ENCODE measurements around the gene E2F2. TPM values are rescaled to one million over a fixed set of nuclear protein-coding genes. Genes with fewer than 3 reads are reported as not detected.

Gene E2F2
- 10 to 100 TPM in 2 of 7 donors, 1 to 10 TPM in 5; 3.4 to 18.9 (median 8.4) TPM for total RNA-seq
- 1 to 10 TPM in 2 of 3 donors, under 1 TPM in 1; 0.89 to 2.3 (median 1.5) TPM for polyA plus RNA-seq
- long read RNA-seq, donor 1, full-length matches to known transcripts: 2 of 2 reads
- long read RNA-seq, donor 1, partial matches to known transcripts: 0 of 2 reads
- long read RNA-seq, donor 1, other reads (novel, unspliced or antisense): 0 of 2 reads
- long read RNA-seq, donor 2: 0 reads

GRCh38 chr1:23530747-23531561 is at the start of gene E2F2:
TSS of gene E2F2 (minus strand) at chr1:23531233. CDS start at chr1:23530793, 440 bp downstream.
- intact Hi-C loops (cut with DNase I; ENCODE audit: low total_unique reads): no loop called here
- DNase-seq: peak; percentile 95
- Histone ChIP-seq H3K27ac (peak within 1 kb of the TSS in 6 of 8 donors; percentile 75 to 92 (median 86)), H3K4me1 (peaks cover 31 to 93% (median 81%) of the 10 kb centered on the region in 6 donors), H3K9me3 (no peaks in the 10 kb centered on the region), H3K36me3 (no peaks in the 10 kb centered on the region), H3K27me3 (replicated peaks in 1 of 7) (peaks cover 0 to 31% (median 0%) of the 10 kb centered on the region in 7 donors), H3K4me3 (peak within 1 kb of the TSS; percentile 31 to 84 (median 60))
- TF ChIP-seq POLR2AphosphoS5 (IDR thresholded peaks at IDR 0.05) (peak; percentile 74 to 88 (median 83)), POLR2A (IDR thresholded peaks at IDR 0.05) (no peak), CTCF (IDR thresholded peaks at IDR 0.05 in 8 of 11, conservative IDR thresholded peaks at IDR 0.05 in 3 of 11) (peak in 1 of 11 experiments; percentile 19)
- 0 to 1% (median 1%) methylated on average over 59 to 85 of the region's 85 CpGs for WGBS, 5 donors

- Histone ChIP-seq H3K27me3 (replicated peaks in 1 of 7) (no peaks in the 10 kb centered on the region), H3K36me3 (no peaks in the 10 kb centered on the region), H3K4me3 (no peak overlapping the region), H3K4me1 (peaks cover 13 to 88% (median 50%) of the 10 kb centered on the region in 6 donors), H3K9me3 (no peaks in the 10 kb centered on the region), H3K27ac (peak overlapping the region in 6 of 8 donors; percentile 71 to 87 (median 80))
- peak; percentile 45 for DNase-seq
- TF ChIP-seq POLR2AphosphoS5 (IDR thresholded peaks at IDR 0.05): no peak
- TF ChIP-seq POLR2A (IDR thresholded peaks at IDR 0.05): no peak
- TF ChIP-seq CTCF (IDR thresholded peaks at IDR 0.05 in 8 of 11, conservative IDR thresholded peaks at IDR 0.05 in 3 of 11): no peak
- WGBS, 5 donors: 76 to 95% (median 87%) methylated on average over 6 of the region's 6 CpGs
- intact Hi-C loops (cut with DNase I; ENCODE audit: low total_unique reads): no loop called here
These were observed 47.9 kb upstream of the E2F2 start for GRCh38 chr1:23578997-23579363.

GRCh38 chr1:23578311-23578996 is 47.4 kb upstream of the E2F2 start:
- TF ChIP-seq POLR2AphosphoS5 (IDR thresholded peaks at IDR 0.05) (peak in 1 of 3 donors; percentile 42), CTCF (IDR thresholded peaks at IDR 0.05 in 8 of 11, conservative IDR thresholded peaks at IDR 0.05 in 3 of 11) (no peak)
- Histone ChIP-seq H3K9me3 (no peaks in the 10 kb centered on the region), H3K27ac (peak overlapping the region; percentile 66 to 87 (median 78)), H3K4me3 (no peak overlapping the region), H3K4me1 (peaks cover 13 to 94% (median 55%) of the 10 kb centered on the region in 6 donors), H3K27me3 (replicated peaks in 1 of 7) (no peaks in the 10 kb centered on the region), H3K36me3 (no peaks in the 10 kb centered on the region)
- 56 to 69% (median 60%) methylated on average over 4 of the region's 4 CpGs for WGBS, 5 donors
- intact Hi-C loops (cut with DNase I; ENCODE audit: low total_unique reads): no loop called here
- no peak for DNase-seq

All from spleen (tissue), 13 donors.